ENCODE data around the gene DOCK1.

DOCK1 gene

DNA sequence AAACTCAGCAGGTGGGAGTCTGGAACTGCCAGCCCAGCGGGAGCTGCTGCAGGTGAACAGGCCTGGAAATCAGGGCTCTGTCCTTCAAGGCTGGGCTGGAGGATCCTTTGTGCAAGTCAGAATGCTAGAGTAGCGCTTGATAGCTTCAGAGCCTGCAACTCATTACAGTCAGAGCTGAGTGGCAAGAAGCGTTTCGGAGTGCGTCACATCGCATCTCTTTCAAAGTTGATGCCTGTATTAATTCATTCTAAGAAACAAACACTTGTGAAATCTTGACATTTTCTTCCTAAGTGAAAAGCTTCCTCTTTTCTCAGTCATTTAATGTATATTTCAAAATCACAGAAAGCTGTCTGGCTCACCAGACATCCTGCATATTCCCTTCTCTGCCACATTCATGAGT, 522.7 kb downstream of the DOCK1 start:
- DNase-seq (ENCODE audit: insufficient read length, low spot score) (no peak), FAIRE-seq (no peak)
- no peak for TF ChIP-seq POU2F2 (IDR thresholded peaks at IDR 0.05; ENCODE audit: low read depth, low read length)
- no peak for TF ChIP-seq SPI1 (IDR thresholded peaks at IDR 0.05; ENCODE audit: low read depth, low read length)
- TF ChIP-seq PAX5 (IDR thresholded peaks at IDR 0.05; ENCODE audit: insufficient read depth, low read length, severe bottlenecking), result no peak
- no peak for TF ChIP-seq TAF1 (IDR thresholded peaks at IDR 0.05; ENCODE audit: low read depth, low read length)
- no peak for TF ChIP-seq POLR2A (IDR thresholded peaks at IDR 0.05; ENCODE audit: low read depth, low read length)
- no peak for TF ChIP-seq POLR2AphosphoS5 (IDR thresholded peaks at IDR 0.05; ENCODE audit: low read depth, low read length)

DNA sequence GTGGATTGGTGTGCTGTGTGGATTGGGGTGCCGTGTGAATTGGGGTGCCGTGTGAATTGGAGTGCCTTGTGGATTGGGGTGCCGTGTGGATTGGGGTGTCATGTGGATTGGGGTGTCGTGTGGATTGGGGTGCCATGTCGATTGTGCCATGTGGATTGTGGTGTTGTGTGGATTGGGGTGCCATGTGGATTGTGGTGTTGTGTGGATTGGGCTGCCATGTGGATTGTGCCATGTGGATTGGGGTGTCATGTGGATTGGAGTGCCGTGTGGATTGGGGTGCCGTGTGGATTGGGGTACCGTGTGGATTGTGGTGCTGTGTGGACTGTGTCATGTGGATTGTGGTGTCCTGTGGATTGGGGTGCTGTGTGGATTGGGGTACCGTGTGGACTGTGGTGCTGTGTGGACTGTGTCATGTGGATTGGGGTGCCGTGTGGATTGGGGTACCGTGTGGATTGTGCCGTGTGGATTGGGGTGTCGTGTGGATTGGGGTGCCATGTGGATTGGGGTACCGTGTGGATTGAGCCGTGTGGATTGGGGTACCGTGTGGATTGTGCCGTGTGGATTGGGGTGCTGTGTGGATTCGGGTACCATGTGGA, 523.3 kb downstream of the DOCK1 start:
- FAIRE-seq, result no peak
- no peak for TF ChIP-seq POLR2AphosphoS5 (IDR thresholded peaks at IDR 0.05; ENCODE audit: low read depth, low read length)
- no peak for TF ChIP-seq POLR2A (IDR thresholded peaks at IDR 0.05; ENCODE audit: low read depth, low read length)
- TF ChIP-seq POU2F2 (IDR thresholded peaks at IDR 0.05; ENCODE audit: low read depth, low read length), result no peak
- TF ChIP-seq TAF1 (IDR thresholded peaks at IDR 0.05; ENCODE audit: low read depth, low read length), result no peak
- TF ChIP-seq PAX5 (IDR thresholded peaks at IDR 0.05; ENCODE audit: insufficient read depth, low read length, severe bottlenecking), result no peak
- no peak for TF ChIP-seq SPI1 (IDR thresholded peaks at IDR 0.05; ENCODE audit: low read depth, low read length)
- DNase-seq (ENCODE audit: insufficient read length, low spot score), result no peak

DNA sequence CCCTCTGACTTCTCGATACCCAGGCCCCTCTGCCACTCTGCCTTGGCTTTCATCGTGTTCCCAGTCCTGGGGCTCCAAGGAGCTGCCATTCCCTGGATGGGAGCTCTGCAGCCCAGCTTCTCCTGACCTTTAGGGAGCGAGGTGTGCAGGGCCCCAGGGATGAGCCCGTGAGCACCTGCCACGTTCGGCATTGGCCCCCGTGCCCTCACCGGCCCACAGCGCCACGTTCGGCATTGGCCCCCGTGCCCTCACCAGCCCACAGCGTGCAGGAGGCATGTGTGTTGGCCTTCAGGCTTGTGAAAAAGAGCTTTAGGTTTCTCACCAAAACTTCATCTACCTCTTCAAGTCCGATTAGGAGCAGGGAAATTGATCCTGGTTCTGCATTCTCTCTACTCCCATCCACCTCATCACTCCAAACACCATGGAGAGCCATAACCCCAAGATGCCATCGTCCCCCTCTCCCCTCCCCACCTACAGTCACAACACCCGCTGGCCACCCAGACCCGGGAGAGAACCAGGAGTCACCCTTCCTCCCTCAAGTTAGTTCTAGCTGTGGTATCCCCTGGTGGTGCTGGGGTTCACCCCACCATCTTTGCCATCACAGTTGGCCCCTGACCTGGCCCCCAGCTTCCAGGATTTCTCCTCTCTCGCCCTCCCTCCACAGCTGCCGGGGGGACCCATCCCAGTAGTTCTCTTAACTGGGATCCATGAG, 524.5 kb downstream of the DOCK1 start:
- no peak for FAIRE-seq
- DNase-seq (ENCODE audit: insufficient read length, low spot score), result no peak
- TF ChIP-seq POLR2A (IDR thresholded peaks at IDR 0.05; ENCODE audit: low read depth, low read length), result no peak
- no peak for TF ChIP-seq SPI1 (IDR thresholded peaks at IDR 0.05; ENCODE audit: low read depth, low read length)
- TF ChIP-seq PAX5 (IDR thresholded peaks at IDR 0.05; ENCODE audit: insufficient read depth, low read length, severe bottlenecking), result no peak
- no peak for TF ChIP-seq TAF1 (IDR thresholded peaks at IDR 0.05; ENCODE audit: low read depth, low read length)
- no peak for TF ChIP-seq POLR2AphosphoS5 (IDR thresholded peaks at IDR 0.05; ENCODE audit: low read depth, low read length)
- TF ChIP-seq POU2F2 (IDR thresholded peaks at IDR 0.05; ENCODE audit: low read depth, low read length), result no peak

DNA sequence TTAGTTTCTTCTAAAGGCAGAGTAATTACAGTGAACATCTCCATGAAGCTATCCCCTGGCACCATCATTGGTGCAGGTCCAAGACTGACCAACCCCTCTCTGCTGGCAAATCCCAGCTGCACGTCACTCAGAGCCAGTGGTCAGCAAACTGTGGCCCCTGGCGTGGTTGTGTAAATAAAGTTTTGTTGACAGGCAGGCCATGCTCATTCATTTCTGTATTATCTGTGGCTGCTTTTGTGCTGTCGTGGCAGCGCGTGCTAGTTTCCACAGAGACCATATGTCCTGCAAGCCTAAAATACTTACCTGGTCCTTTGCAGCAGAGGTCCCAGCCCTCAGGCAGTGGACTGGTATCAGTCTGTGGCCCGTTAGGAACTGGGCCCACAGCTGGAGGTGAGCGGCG, 526.3 kb downstream of the DOCK1 start:
- TF ChIP-seq SPI1 (IDR thresholded peaks at IDR 0.05; ENCODE audit: low read depth, low read length) (no peak), POLR2A (IDR thresholded peaks at IDR 0.05; ENCODE audit: low read depth, low read length) (no peak), TAF1 (IDR thresholded peaks at IDR 0.05; ENCODE audit: low read depth, low read length) (no peak), POU2F2 (IDR thresholded peaks at IDR 0.05; ENCODE audit: low read depth, low read length) (no peak), PAX5 (IDR thresholded peaks at IDR 0.05; ENCODE audit: insufficient read depth, low read length, severe bottlenecking) (no peak), POLR2AphosphoS5 (IDR thresholded peaks at IDR 0.05; ENCODE audit: low read depth, low read length) (no peak)
- DNase-seq (ENCODE audit: insufficient read length, low spot score) (no peak), FAIRE-seq (no peak)

DNA sequence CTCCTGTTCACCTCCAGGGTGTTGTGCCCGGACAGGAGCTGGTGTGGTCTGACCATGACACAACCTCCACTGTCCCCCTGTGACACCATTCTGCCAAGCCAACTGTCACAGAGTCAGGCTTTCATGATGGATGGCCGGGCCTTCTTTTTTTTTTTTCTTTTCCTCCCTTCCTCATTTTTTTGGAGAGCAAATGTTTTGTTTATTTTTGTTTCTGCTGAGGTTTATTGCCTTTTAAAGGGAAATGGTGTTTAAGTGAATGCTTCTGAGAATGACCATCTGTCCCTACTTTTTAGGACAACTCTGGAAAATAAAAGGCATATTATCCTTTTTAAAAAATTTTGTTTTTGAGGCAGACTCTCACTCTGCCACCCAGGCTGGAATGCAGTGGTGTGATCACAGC, 528.8 kb downstream of the DOCK1 start:
- DNase-seq (ENCODE audit: insufficient read length, low spot score) (no peak), FAIRE-seq (no peak)
- TF ChIP-seq POLR2A (IDR thresholded peaks at IDR 0.05; ENCODE audit: low read depth, low read length) (no peak), POLR2AphosphoS5 (IDR thresholded peaks at IDR 0.05; ENCODE audit: low read depth, low read length) (no peak), PAX5 (IDR thresholded peaks at IDR 0.05; ENCODE audit: insufficient read depth, low read length, severe bottlenecking) (no peak), SPI1 (IDR thresholded peaks at IDR 0.05; ENCODE audit: low read depth, low read length) (no peak)

DNA sequence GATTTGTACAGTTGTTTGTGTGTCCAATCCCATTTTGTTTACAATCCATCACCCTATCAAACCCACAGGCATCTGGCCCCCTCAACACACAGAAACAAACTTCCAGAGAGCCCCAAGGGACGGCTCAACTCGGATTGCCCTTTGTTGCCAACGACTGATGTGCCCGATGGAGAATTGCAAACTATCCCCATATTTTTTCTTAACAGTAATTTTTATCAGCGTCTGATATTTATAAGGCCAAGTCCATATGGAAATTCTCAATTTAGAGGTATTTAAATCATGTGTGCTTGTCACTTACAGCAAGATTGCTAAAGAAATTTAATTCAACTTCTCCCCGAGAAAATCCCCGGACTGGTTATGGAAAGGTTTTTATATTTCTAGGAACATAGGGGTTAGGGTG, 530.0 kb downstream of the DOCK1 start:
- TF ChIP-seq POU2F2 (IDR thresholded peaks at IDR 0.05; ENCODE audit: low read depth, low read length) (no peak), PAX5 (IDR thresholded peaks at IDR 0.05; ENCODE audit: insufficient read depth, low read length, severe bottlenecking) (no peak), POLR2A (IDR thresholded peaks at IDR 0.05; ENCODE audit: low read depth, low read length) (no peak), SPI1 (IDR thresholded peaks at IDR 0.05; ENCODE audit: low read depth, low read length) (no peak), POLR2AphosphoS5 (IDR thresholded peaks at IDR 0.05; ENCODE audit: low read depth, low read length) (no peak), TAF1 (IDR thresholded peaks at IDR 0.05; ENCODE audit: low read depth, low read length) (no peak)
- DNase-seq (ENCODE audit: insufficient read length, low spot score) (no peak), FAIRE-seq (no peak)

DNA sequence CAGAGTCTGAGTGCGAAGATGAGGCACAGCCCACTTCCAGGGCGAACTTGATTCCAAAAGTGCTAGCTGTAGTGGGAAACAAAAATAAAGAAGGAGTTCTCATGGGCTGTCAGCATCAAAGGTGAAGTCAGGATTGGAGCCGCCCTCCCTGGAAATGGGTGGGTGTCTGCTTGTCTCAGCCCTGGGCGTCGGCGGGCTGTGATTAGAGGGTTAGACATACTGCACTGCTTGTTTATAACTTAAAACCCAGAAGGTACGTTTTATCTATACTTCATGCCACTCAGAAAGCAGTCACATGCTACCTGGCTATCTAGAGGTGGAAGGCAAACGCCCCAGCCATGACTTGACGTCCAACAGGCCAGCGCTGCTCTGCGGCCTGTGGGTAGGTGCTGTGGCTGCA, 535.1 kb downstream of the DOCK1 start:
- no peak for TF ChIP-seq SPI1 (IDR thresholded peaks at IDR 0.05; ENCODE audit: low read depth, low read length)
- TF ChIP-seq POLR2AphosphoS5 (IDR thresholded peaks at IDR 0.05; ENCODE audit: low read depth, low read length), result no peak
- TF ChIP-seq TAF1 (IDR thresholded peaks at IDR 0.05; ENCODE audit: low read depth, low read length), result no peak
- no peak for TF ChIP-seq PAX5 (IDR thresholded peaks at IDR 0.05; ENCODE audit: insufficient read depth, low read length, severe bottlenecking)
- TF ChIP-seq POU2F2 (IDR thresholded peaks at IDR 0.05; ENCODE audit: low read depth, low read length), result no peak
- TF ChIP-seq POLR2A (IDR thresholded peaks at IDR 0.05; ENCODE audit: low read depth, low read length), result no peak
- FAIRE-seq (no peak), DNase-seq (ENCODE audit: insufficient read length, low spot score) (no peak)

DNA sequence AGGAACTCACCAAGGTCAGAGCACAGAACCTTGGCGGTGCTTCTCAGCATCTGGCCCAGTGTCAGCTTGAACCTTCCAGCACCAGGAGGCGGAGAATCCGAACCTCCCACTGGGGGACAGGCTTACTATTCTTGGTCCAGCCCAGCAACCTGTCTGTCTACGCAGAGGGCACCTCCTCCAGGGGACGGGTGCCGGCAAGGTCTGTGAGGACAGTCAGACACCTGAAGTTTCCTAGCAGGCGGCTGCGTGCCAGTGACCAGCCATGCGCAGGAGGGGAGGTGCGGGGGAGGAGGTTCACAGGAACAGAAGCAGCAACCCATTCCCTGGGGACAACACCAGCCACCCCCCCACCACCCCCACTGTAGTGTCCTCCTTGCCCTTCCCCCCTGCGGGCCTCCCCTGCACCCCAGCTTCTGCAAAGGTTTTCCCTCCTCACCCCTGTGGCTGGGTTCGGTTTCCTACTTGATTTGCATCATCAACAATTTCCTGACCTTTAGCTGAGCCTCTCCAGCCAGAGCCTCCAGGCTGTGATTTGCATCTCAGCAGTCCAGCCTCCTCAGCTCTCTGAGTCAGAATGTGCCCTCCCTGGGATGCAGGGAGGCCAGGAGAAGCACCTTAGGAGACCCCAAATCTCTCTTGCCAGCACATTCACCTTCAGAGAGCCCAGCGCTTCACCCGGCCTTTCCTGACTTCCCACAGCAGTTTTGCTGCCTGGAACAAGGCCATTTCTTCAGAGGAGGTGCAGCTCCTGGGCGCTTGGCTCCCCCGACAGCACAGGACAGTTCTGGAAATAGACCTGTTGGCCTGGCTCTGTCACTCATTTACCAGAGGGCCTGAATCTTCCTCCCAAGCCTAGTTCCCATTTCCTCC, 536.4 kb downstream of the DOCK1 start:
- no peak for FAIRE-seq

DNA sequence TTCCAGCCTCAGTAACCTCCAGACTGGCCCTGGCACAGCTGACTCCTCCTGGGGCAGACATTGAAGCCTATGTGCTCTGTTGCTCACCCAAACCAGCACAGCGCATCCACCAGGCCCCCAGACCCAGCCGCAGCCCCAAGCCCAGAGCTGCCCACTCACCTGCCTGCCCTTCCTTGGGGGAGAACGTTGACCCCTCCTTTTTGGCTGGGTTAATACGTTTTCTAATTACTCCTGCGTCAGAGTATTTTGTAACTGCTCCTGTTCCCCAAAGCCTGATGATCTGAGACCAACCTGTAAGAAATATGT, 536.9 kb downstream of the DOCK1 start:
- no peak for TF ChIP-seq POLR2A (IDR thresholded peaks at IDR 0.05; ENCODE audit: low read depth, low read length)
- no peak for FAIRE-seq
- DNase-seq (ENCODE audit: insufficient read length, low spot score), result no peak

More for the DNA sequence above, 536.4 kb downstream of the DOCK1 start:
- TF ChIP-seq TAF1 (IDR thresholded peaks at IDR 0.05; ENCODE audit: low read depth, low read length), result no peak
- no peak for TF ChIP-seq POLR2AphosphoS5 (IDR thresholded peaks at IDR 0.05; ENCODE audit: low read depth, low read length)
- TF ChIP-seq SPI1 (IDR thresholded peaks at IDR 0.05; ENCODE audit: low read depth, low read length), result no peak
- no peak for TF ChIP-seq POLR2A (IDR thresholded peaks at IDR 0.05; ENCODE audit: low read depth, low read length)
- no peak for TF ChIP-seq POU2F2 (IDR thresholded peaks at IDR 0.05; ENCODE audit: low read depth, low read length)
- no peak for TF ChIP-seq PAX5 (IDR thresholded peaks at IDR 0.05; ENCODE audit: insufficient read depth, low read length, severe bottlenecking)
- DNase-seq (ENCODE audit: insufficient read length, low spot score), result no peak

Data from GM12891 (cell line).